ENCODE data around the gene SNAPC4.

DNA sequence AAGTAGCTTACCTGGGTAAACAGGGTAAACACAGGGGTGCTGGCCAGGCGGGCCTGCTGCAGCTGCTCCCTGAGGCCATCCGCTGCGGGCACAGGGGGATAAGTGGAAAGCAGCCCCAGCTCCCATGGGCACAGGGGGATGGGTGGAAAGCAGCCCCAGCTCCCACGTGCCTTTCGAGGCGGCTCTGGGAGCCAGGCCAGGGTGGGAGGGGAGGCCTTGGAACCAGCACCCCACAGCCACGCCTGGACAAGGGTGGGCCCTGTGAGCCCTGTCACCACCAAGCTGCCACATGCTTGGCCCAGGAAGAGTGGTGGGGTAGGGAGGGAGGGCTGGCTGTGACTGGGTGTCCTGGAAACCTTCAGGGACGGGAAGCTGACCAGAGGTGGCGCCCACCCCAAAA lies 18.7 kb downstream of the SNAPC4 start:
- TF ChIP-seq, protein P1, sequence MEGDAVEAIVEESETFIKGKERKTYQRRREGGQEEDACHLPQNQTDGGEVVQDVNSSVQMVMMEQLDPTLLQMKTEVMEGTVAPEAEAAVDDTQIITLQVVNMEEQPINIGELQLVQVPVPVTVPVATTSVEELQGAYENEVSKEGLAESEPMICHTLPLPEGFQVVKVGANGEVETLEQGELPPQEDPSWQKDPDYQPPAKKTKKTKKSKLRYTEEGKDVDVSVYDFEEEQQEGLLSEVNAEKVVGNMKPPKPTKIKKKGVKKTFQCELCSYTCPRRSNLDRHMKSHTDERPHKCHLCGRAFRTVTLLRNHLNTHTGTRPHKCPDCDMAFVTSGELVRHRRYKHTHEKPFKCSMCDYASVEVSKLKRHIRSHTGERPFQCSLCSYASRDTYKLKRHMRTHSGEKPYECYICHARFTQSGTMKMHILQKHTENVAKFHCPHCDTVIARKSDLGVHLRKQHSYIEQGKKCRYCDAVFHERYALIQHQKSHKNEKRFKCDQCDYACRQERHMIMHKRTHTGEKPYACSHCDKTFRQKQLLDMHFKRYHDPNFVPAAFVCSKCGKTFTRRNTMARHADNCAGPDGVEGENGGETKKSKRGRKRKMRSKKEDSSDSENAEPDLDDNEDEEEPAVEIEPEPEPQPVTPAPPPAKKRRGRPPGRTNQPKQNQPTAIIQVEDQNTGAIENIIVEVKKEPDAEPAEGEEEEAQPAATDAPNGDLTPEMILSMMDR (IDR thresholded peaks at IDR 0.05; ENCODE audit: insufficient read depth, low read length, poor library complexity, severe bottlenecking), result no peak
- no peak for TF ChIP-seq EZH2phosphoT487 (conservative IDR thresholded peaks at IDR 0.05; ENCODE audit: low read length)
